ENCODE measurements around the gene PLCXD1.
"Not testable (repeated sequence)": the region's sequence is repeated elsewhere in the genome, so short reads cannot be mapped to it uniquely, and the experiment has no call there.

Gene PLCXD1

DNA sequence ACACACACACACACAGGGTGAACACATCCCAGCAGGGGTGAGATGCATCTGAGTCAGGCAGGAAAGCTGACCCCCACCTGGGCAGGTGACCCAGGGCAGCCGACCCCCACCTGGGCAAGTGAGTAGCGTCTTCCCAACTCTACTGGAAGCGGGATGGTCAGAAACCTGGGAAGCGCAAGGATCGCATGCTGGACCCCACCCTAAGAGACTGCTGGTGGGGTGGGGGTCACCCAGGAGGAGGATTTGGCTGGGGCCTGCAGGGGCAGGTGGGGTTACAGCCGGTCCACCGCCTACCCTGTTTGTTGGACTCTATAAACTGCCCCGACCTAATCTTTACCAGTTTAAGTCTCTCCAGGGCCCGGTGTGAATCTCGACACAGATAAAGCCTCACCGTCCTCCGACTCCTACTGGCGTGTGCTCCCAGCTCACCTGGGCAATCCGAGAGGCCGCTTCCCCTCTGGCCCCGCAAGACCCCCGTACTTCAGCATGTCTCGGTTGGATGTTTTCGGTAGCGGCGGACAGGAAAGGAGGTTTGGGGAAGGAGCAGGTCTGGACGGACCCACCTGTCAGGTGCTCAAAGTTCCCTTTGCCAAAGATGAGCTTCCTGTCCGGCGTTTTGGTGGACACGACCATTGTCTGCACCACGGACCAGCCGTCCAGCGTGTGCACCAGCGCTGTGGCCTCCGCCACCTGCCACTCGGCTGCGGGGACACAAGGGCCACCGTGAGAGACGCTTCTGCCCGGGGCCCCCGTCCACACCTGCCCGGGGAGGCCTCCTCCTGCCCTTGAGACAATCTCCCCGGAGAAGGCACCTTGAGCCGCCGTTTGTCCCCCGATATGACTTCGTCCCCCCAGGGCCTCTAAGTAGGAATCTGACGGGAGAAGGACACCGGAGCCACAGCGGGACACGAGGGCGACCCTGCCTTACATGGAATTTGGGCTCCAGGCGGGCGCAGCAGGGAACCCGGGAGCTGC, 35.5 kb downstream of the PLCXD1 start:
- in situ Hi-C loops (cut with MboI; ENCODE audit: low sequenced_read_pairs), result no loop called here

GRCh38 chrX:317424-318067, 36.4 kb downstream of the PLCXD1 start:
- in situ Hi-C loops (cut with MboI; ENCODE audit: low sequenced_read_pairs), result no loop called here

- in situ Hi-C loops (cut with MboI; ENCODE audit: low sequenced_read_pairs), result no loop called here
Observed at GRCh38 chrX:318068-318738, 37.0 kb downstream of the PLCXD1 start.

DNA sequence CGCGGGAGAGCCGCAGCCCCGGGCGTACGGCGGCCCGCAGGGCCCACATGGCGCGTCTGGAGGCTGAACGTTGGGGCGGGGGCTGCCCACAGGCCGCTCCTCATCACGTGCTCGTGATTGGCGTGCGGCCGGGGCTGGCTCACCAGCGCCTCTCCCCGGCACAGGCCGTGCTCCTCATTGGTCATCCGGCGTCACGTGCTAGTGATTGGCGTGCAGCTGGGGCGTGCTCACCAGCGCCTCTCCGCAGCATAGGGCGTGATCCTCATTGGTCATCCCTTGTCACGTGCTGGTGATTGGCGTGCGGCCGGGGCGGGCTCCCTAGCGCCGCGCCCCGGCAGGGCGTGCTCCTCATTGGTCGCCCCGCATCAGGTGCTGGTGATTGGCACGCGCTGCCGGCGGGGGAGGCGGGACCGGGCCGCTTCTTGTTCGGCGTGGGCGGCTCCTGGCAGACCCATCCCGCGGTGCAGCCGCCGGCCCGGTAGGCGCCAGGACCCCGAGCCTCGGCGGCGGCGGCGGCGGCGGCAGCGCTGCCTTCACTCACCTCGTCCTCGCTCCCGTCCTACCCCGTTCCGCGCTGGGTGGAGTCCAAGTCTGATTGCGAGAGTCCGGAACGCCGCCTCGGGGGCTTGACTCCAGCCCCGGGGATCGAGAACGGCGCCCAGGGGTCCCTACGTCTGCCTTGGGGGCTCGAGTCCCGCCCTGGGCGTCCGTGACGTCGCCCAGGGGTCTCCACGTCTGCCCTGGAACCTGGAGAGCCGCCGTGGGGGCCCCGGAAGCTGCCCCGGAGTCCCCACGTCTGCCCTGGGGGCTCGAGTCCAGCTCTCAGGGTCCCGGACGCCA, 37.8 kb downstream of the PLCXD1 start, which contains the start of gene GTPBP6:
Gene GTPBP6 (minus strand): TSS at position 58 of the 840 bp plus-strand sequence. CDS start 9 bp downstream, at position 49.
- in situ Hi-C loops (cut with MboI; ENCODE audit: low sequenced_read_pairs), result no loop called here

DNA sequence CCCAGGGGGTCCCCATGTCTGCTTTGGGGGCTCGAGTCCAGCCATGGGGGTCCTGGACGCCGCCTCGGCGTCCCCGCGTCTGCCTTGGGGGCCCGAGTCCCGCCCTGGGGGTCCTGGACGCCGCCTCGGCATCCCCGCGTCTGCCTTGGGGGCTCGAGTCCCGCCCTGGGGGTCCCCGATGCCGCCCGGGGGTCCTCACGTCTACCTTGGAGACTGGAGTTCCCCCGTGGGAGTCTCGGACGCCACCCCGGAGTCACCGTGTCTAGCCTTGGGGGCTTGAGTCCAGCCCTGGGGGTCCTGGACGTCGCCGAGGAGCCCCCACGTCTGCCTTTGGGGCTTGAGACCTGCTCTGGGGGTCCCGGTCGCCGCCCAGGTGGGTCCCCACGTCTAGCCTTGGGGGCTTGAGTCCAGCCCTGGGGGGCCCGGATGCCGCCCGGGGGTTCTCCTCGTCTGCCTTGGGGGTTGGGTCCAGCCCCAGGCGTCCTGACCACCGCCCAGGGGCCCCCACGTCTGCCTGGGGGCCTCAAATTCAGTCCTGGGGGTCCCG, 38.5 kb downstream of the PLCXD1 start:
- in situ Hi-C loops (cut with MboI; ENCODE audit: low sequenced_read_pairs), result no loop called here

- in situ Hi-C loops (cut with MboI; ENCODE audit: low sequenced_read_pairs), result no loop called here
Observed at GRCh38 chrX:320126-320783, 39.1 kb downstream of the PLCXD1 start.

DNA sequence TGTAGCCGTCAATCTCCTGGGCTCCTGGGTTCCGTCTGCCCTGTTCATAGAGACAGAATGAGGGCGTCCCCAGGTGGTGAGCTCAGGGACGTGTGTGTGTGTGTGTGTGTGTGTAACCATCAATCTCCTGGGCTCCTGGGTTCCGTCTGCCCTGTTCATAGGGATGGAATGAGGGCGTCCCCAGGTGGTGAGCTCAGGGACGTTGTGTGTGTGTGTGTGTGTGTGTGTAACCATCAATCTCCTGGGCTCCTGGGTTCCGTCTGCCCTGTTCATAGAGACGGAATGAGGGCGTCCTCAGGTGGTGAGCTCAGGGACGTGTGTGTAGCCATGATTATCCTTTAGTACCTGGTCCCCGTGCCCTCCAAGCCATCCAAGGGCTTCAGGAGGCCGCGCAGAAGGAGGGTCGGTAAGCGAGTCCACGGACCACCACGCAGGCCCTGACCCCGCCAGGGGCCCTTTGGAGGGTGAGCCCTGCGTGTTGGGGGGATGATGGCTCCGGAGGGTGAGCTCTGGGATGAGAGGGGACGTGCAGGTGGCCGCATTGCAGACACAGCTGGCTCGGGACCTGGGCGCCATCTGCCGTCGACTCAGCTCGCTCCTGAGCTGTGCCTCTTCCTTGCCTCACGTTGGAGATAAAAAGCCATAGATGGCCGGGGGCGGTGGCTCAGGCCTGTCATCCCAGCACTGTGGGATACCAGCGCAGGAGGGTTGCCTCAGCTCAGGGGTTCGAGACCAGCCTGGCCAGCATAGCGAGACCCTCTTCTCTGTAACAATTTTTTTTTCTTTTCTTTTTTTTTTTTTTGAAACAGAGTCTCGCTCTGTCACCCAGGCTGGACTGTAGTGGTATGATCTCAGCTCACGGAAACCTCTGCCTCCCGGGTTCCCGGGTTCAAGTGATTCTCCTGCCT, 42.8 kb downstream of the PLCXD1 start:
- in situ Hi-C loops (cut with MboI; ENCODE audit: low sequenced_read_pairs), result no loop called here

GRCh38 chrX:324664-325063, 43.5 kb downstream of the PLCXD1 start:
- in situ Hi-C loops (cut with MboI; ENCODE audit: low sequenced_read_pairs), result not testable (repeated sequence)

DNA sequence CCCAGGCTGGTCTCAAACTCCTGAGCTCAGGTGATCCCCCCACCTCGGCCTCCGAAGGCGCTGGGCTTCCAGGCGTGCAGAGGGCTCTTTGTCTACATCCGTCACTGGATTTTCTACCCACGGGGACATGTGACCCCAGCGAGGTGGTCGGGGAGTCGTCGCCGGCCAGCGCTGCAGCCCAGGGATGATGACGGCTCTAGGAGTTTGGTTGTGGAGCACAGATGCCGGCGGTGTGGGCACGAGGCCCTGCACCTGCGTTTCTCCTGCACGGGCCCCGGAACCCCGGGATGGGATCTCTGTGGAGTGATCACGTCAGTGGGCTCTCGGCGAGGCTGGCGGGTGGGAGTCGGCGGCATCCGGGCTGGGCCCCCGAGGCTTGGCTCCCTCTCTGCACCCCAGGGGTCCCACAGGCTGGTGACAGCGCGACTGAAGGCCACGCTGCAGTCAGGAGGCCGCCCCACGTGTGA, 46.5 kb downstream of the PLCXD1 start:
- in situ Hi-C loops (cut with MboI; ENCODE audit: low sequenced_read_pairs), result no loop called here

- in situ Hi-C loops (cut with MboI; ENCODE audit: low sequenced_read_pairs), result no loop called here
Observed at GRCh38 chrX:329291-329910, 48.2 kb downstream of the PLCXD1 start.

DNA sequence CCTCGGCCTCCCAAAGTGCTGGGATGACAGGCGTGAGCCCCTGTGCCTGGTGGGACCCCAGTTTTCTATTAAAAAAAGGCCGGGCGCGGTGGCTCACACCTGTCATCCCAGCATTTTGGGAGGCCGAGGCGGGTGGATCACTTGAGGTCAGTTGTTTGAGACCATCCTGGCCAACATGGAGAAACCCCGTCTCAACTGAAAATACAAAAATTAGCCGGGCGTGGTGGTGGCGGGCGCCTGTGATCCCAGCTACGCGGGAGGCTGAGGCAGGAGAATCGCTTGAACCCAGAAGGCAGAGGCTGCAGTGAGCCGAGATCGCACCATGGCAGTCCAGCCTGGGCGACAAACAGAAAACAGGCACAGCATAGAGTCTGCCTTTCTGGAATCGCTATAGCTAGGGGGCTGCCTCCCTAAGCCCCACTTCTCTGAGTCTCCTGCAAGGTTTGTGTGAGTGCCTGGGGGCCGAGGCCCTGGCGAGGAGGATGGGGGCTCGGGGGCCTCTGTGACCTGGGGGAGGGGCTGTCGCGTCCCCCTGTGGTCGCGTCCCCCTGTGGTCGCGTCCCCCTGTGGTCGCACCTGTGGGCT, 49.1 kb downstream of the PLCXD1 start:
- in situ Hi-C loops (cut with MboI; ENCODE audit: low sequenced_read_pairs), result not testable (repeated sequence)

GRCh38 chrX:330726-331150, 49.6 kb downstream of the PLCXD1 start:
- in situ Hi-C loops (cut with MboI; ENCODE audit: low sequenced_read_pairs), result no loop called here

DNA sequence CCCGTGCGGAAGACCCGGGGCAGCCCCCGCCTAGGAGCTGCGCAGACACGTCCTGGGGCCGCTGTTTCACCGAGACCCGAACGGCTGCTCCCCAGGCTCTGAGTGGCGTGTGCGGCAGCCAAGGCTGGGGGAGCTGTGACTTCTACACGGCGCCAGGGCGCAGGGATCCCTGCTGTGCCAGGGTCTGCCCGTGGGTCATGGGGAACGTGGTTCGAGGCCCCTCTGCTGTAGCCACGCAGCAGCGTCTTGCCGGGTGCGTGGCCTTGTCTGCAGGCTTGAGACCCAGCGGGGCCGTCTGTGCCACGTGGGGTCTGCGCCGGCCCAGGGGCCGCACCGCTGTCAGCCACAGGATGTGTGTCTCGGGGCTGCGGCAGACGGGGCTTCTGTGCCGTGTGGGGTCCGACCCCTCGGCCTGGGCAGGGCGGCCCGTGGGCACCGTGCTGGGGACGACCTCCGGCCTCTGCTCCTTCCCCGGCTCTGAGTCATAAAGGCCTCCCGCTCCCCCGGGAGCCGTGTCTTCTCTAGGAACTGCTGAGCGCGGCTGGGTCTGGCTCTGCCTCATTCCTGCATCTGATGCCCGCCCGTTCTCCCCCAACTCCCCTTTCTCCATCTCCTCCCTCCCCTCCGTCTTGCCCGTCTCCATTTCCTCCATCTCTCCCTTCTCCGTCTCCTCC, 50.1 kb downstream of the PLCXD1 start:
- in situ Hi-C loops (cut with MboI; ENCODE audit: low sequenced_read_pairs), result no loop called here

DNA sequence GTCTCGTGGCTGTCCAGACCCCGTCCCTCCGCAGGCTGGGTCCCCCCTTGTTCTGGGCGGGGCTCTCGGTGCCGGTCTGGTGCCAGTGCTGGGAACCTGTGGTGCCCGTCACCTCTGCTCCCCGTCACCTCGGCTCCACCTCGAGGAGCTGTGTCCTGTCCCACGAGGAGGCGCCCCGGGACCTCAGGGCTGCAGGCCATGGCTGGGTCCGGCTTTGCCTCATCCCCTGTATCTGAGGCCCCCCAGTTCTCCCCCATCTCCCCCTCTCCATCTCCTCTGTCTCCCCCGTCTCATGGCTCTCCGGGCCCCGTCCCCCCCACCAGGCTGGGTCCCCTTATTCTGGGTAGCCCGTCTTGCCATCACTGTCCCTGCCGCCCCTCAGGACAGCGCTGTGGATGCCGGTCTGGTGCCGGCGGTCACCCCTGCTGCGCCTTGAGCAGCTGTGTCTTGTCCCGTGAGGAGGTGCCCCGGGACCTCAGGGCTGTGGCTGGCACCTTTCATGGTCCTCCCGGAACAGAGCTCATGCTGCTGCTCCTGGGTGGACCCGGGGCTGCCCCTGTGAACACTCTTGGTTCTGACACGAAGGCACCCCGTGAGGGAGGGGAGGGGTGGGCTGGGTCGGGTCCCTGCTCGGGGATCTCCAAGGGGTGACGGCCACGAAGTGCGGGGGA, 50.8 kb downstream of the PLCXD1 start:
- in situ Hi-C loops (cut with MboI; ENCODE audit: low sequenced_read_pairs), result no loop called here

DNA sequence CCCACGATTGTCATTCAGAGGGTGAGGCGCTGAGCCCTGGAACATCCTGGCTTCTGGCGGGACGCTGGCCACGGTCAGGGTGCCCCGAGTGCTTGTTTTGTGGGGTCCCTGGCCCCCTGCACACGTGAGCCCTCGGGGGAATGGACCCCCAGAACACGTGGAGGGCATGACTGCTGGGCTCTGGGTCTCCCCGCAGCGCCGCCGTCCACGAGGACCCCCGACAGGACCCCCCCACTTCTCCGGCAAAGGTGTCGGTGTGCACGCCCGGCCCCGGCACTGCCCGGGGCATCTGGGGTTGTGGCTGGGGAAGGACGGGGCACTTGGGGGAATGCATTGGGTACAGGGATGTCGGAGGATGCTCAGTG, 51.3 kb downstream of the PLCXD1 start:
- in situ Hi-C loops (cut with MboI; ENCODE audit: low sequenced_read_pairs), result no loop called here

GRCh38 chrX:332916-333610, 51.9 kb downstream of the PLCXD1 start:
- in situ Hi-C loops (cut with MboI; ENCODE audit: low sequenced_read_pairs), result no loop called here

All from hTERT RPE-1 (cell line).